ENCODE measurements around the gene SCD5.

GRCh38 chr4:82744284-82744968 lies 54.2 kb downstream of the SCD5 start:
- no peak for TF ChIP-seq CTCF (IDR thresholded peaks at IDR 0.05)
- TF ChIP-seq POLR2A (IDR thresholded peaks at IDR 0.05) = no peak
- TF ChIP-seq POLR2AphosphoS5 (IDR thresholded peaks at IDR 0.05) = no peak

Measured in prostate gland (tissue), 2 donors.